Right renal cortex interstitium (tissue), 3 donors: ENCODE measurements around the gene PTCHD4. TPM values are rescaled to one million over a fixed set of nuclear protein-coding genes. Genes with fewer than 3 reads are reported as not detected.

ENCODE experiments used
- DNase-seq, 3 donors: peaks; one replicate each; pipeline ENCODE4 v3.0.0-alpha.2; 2013; ENCODE audit warnings: low read depth in 3 of 3, low spot score in 2 of 3
- polyA plus RNA-seq, 3 donors: library from polyadenylated mRNA; unstranded; fragments of 120-200 nt; gene quantifications; one replicate each; pipeline ENCODE4 v1.2.1, GENCODE V29; 2013; ENCODE audit not compliant: insufficient read length in 3 of 3

The PTCHD4 gene
- polyA plus RNA-seq, 3 donors: 1.8 to 2.5 (median 2.0) TPM

GRCh38 chr6:48100588-48100895 is 10.5 kb downstream of the PTCHD4 start:
- no peak for DNase-seq

- DNase-seq: no peak
Observed at GRCh38 chr6:48099713-48100587, 11.0 kb downstream of the PTCHD4 start.

- DNase-seq: no peak
Observed at GRCh38 chr6:48098923-48099322, 12.1 kb downstream of the PTCHD4 start.

GRCh38 chr6:48092550-48093217 is 18.3 kb downstream of the PTCHD4 start:
- DNase-seq: no peak

GRCh38 chr6:48090546-48090945 is 20.5 kb downstream of the PTCHD4 start:
- DNase-seq: no peak

- no peak for DNase-seq
Observed at GRCh38 chr6:48087448-48087847, 23.5 kb downstream of the PTCHD4 start.

DNA sequence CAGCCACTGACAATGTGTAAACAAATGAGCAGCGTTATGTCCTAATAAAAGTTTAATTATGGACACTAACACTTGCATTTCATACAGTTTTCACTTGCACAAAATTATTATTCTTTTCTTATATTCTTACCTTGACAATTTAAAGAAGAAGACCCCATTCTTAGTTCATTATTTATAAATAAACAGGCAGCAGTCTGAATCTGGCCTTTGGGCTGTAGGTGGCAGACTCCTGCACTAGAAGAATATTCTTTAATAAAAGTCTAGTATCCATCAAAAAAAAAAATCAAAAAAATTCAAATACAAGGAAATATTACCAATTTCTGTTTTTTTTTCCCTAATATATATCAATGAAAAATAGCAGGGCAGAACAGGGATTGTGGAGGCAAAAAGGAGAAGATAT is 24.8 kb downstream of the PTCHD4 start:
- DNase-seq: no peak

- no peak for DNase-seq
Observed at GRCh38 chr6:48085131-48085741, 25.8 kb downstream of the PTCHD4 start.

DNA sequence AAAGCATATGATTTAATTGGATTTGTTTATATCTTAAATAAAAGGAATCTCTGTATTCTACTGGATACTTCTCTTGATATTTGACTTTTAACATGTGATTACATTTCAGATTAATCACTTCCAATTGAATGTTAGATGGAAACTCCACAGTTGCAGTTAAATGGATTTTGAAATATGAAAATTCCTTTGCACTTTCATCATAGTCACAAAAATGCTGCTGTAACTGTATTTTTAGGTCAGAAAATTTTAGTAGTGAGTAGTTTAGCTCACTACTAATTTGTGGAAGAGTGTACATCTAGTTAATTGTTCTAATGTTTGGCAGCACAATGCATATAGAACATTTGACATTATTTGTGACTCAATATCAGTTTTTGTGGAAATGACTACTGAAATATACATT is 26.8 kb downstream of the PTCHD4 start:
- DNase-seq: no peak

DNA sequence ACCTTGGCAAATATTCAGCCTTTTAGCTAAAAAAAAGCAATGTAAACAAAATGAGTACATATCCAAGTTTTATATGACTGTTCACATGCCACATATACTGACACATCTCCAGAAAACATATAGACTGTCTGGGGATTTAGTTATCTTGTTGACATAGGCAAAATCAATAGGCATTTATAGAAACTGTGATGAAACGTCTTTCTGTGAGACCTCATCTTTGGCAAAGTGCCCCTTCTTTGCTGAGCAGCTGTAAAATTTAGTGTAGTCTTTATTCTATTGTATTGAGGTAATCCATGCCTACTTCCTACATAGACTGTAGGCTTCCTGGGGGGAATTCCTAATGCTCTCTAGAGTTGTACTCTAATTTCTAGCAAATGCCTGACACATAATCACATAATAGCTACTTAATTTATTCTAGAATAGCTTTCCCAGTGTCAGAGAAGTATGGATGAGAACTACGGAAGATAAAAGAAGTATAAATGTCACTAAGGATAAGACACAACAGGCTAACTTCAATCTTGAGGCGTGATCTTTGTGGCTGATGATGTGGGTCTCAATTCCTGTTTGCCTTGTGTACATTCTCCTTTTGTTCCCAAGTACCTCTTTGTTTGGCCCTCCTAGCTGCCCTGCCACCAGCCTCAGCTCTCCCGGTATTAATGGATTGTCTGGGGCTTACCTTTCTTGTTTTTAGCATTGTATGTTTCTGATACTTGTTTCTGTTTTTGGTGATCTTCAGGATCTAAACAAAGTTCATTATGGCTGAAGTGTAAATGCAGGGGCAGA is 30.6 kb downstream of the PTCHD4 start:
- no peak for DNase-seq

DNA sequence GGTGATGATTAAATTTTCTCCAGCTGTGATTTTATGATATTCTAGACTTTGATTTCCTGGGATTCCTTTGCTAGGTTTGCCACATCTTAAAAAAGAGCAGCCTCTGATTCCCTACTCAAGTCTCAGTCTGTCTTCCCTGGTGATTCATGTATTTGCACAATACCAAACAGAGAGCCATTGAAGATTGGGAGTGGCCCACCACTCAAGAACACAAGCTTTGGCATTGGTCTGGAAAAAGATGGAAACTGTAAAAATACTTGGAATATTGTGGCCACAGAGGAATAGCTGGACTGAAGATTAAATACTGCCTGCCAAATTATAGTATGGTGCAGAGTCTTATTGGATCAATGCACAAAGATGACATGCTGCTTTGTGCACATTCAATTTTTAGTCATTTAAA is 32.9 kb downstream of the PTCHD4 start:
- DNase-seq: no peak

- no peak for DNase-seq
Observed at GRCh38 chr6:48075181-48075580, 35.8 kb downstream of the PTCHD4 start.

- DNase-seq: no peak
Observed at GRCh38 chr6:48073976-48074767, 36.8 kb downstream of the PTCHD4 start.

GRCh38 chr6:48071833-48072232 is 39.2 kb downstream of the PTCHD4 start:
- DNase-seq: no peak

DNA sequence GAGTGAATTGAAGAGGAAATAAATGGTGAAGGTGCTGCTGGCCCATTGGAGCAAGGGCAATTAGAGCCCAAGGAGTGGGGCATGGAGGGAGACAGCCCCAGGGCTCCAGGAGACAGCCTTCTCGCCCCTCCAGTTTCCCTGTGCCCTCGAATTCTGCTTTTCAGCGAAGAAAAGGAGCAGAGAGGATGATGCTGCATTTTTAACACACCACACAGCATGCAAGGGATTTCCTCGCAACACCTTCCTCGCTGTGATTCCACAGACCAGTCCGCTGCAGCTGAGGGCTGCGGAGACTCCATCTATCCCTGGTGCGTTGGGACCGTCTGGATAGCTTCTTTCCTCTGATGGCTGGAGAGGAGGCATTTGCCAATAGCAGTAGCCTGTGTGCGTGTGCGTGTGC is 41.7 kb downstream of the PTCHD4 start:
- DNase-seq: no peak

DNA sequence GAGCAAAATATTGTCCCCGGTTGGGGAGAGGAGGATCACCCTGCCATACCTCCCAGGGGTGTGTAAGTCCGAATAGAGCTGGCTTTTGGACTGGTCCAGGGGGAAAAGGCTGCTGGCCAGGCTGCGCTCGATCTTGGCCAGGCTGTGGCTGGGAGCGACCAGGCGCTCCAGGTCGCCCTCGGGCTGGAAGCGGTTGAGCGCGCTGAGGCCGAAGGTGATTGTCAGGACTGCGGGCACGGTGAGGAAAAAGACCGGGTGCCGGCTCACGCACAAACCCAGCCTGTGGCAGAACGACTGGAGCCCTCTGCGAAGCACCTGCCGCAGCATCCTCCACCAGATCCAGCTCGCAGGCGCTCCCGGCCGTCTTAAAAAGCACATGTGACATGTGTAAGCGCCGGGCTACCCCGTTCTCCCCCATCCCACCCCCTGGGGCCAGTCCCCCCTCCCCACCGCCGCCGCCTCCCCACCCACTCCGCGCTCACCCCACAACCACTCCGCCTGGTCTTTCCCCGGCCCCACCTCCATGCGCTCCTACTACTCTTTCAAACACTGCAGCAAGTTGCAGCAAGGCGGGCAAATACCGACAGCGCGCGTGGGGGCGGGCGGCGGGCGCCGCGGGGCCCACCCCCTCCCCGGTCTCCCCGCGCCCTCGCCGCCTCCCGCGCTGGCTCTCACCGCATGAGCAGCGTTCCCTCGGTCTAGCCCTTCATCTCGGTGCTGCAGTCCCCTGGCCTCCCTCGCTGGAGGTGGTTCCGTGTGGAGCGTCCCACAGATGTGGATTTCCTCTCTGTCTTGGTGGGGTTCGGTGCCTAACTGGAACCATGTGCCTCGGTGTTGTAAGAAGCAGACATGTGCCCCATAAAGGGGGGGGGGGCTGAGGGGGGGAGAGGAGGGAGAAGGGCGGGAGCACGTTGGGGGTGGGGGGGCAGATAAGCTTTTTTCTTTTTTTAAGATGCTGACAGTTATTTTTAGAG is 42.4 kb downstream of the PTCHD4 start:
- DNase-seq: no peak

GRCh38 chr6:48067886-48068277 is 43.1 kb downstream of the PTCHD4 start:
- no peak for DNase-seq

DNA sequence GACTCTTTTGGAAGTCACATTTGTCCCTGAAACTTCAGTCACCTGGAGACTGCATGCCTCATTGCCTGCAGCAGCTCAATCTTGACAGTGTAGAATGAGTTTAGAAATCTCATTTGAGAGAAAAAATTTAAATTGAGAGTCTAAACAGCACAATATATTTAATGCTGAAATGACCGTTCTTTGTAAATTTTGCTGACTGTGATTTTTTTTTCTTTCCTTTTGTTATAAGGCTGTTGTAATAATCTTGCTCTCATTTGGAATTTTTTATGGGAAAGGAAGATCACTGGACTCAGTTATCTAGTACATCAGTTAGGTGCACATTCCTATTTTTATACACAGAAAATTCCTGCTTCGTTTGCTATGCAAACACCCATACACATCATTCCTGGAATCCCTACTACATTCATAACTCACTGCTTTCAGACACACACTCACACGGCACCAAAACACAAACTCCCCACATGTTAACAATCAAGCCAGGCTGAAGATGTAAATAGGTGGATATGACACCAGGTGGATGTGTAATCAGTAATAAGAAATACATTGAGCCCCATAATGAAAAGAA is 43.8 kb downstream of the PTCHD4 start:
- DNase-seq: no peak
